A549 (cell line): Measurements from ENCODE around the gene HSFX2.
"Not testable (repeated sequence)": the region's sequence is repeated elsewhere in the genome, so short reads cannot be mapped to it uniquely, and the experiment has no call there.

Experiments used
- CBX2 ChIP-seq: fragments of 200-600 bp; sonication (generic); IDR thresholded peaks from 2 replicates; pipeline ENCODE4 v1.6.1; 2016; ENCODE audit warnings: low read depth, mild to moderate bottlenecking, borderline replicate concordance
- EHMT2 ChIP-seq: fragments of 200-600 bp; sonication (generic); IDR thresholded peaks from 2 replicates; pipeline ENCODE4 v1.6.1; 2016; ENCODE audit warnings: antibody characterized with exemption, low read depth, mild to moderate bottlenecking, moderate library complexity
- EP300 ChIP-seq, 2 experiments: fragments of >200 bp; sonication (Bioruptor Twin); formaldehyde crosslinking; IDR thresholded peaks; 2 replicates in 1 of 2; 3 replicates in 1 of 2; pipeline ENCODE4 v1.6.1; 2016 to 2017
- MAFK ChIP-seq: fragments of 450-650 bp; IDR thresholded peaks from 2 replicates; pipeline ENCODE4 v1.6.1; 2014; ENCODE audit not compliant: partially characterized antibody
- MYC ChIP-seq: IDR thresholded peaks from 2 replicates; pipeline ENCODE4 v1.6.1; 2012; ENCODE audit warnings: mild to moderate bottlenecking, inconsistent platforms, low read length, improper control_type of control experiment, borderline replicate concordance
- PHF8 ChIP-seq: fragments of 200-600 bp; sonication (generic); IDR thresholded peaks from 2 replicates; pipeline ENCODE4 v1.6.1; 2016; ENCODE audit warnings: low read depth, mild to moderate bottlenecking, antibody characterized with exemption, moderate library complexity, borderline replicate concordance
- POLR2A ChIP-seq: IDR thresholded peaks from 2 replicates; pipeline ENCODE4 v1.6.1; 2012; ENCODE audit warnings: mild to moderate bottlenecking, low read length
- ZFP36 ChIP-seq: fragments of 450-650 bp; IDR thresholded peaks from 2 replicates; pipeline ENCODE4 v1.6.1; 2014; ENCODE audit warnings: borderline replicate concordance; ENCODE audit not compliant: partially characterized antibody
- TF ChIP-seq, protein P1 (sequence below): IDR thresholded peaks from 2 replicates; pipeline ENCODE4 v1.6.1; 2012

DNA sequence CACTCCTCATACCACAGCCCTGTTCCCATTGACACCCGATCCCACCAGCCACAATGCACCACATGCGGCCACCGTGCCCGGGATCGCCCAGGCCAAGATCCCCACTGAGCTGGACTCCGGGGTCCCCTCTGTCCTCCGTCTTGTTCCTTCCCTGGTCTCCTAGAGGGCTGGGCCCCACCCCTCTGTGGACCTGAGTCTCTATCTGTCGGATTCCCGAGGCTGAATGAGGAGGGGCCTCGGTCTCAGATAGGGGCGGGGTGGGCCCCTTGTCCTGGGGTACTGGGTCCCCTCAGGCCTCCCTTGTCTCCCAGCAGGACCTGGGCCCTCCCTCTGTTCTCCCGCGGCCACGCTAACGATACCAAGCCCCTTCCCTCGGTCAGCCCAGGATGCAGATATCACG lies 9.5 kb downstream of the HSFX2 start:
- TF ChIP-seq ZFP36; MYC; CBX2; EHMT2; POLR2A; EP300 (IDR thresholded peaks at IDR 0.05); PHF8; MAFK: not testable (repeated sequence)
- TF ChIP-seq, protein P1, sequence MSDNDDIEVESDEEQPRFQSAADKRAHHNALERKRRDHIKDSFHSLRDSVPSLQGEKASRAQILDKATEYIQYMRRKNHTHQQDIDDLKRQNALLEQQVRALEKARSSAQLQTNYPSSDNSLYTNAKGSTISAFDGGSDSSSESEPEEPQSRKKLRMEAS, result not testable (repeated sequence)
